ENCODE results near the gene PLS3.

Gene PLS3

GRCh38 chrX:115591420-115591819, 30.4 kb downstream of the PLS3 start:
- no peak for DNase-seq (ENCODE audit: insufficient read length, low spot score)
- FAIRE-seq, result no peak
- TF ChIP-seq CTCF (IDR thresholded peaks at IDR 0.05; ENCODE audit: insufficient read depth, missing control alignments), result no peak

- DNase-seq (ENCODE audit: insufficient read length, low spot score), result no peak
- no peak for FAIRE-seq
- TF ChIP-seq CTCF (IDR thresholded peaks at IDR 0.05; ENCODE audit: insufficient read depth, missing control alignments), result no peak
These were observed 31.2 kb downstream of the PLS3 start for GRCh38 chrX:115591856-115592842.

GRCh38 chrX:115592997-115593734, 32.2 kb downstream of the PLS3 start:
- TF ChIP-seq CTCF (IDR thresholded peaks at IDR 0.05; ENCODE audit: insufficient read depth, missing control alignments), result no peak
- FAIRE-seq, result no peak
- DNase-seq (ENCODE audit: insufficient read length, low spot score), result no peak

GRCh38 chrX:115595049-115595448, 34.1 kb downstream of the PLS3 start:
- FAIRE-seq (no peak), DNase-seq (ENCODE audit: insufficient read length, low spot score) (no peak)
- no peak for TF ChIP-seq CTCF (IDR thresholded peaks at IDR 0.05; ENCODE audit: insufficient read depth, missing control alignments)

- FAIRE-seq, result no peak
- no peak for DNase-seq (ENCODE audit: insufficient read length, low spot score)
- TF ChIP-seq CTCF (IDR thresholded peaks at IDR 0.05; ENCODE audit: insufficient read depth, missing control alignments), result no peak
These were observed 37.6 kb downstream of the PLS3 start for GRCh38 chrX:115598556-115598955.

GRCh38 chrX:115602308-115602707, 41.3 kb downstream of the PLS3 start:
- DNase-seq (ENCODE audit: insufficient read length, low spot score), result no peak
- no peak for TF ChIP-seq CTCF (IDR thresholded peaks at IDR 0.05; ENCODE audit: insufficient read depth, missing control alignments)
- FAIRE-seq, result no peak
